CD14-positive monocyte (primary cell): ENCODE data around the gene IGF2BP2. TPM values are rescaled to one million over a fixed set of nuclear protein-coding genes. Genes with fewer than 3 reads are reported as not detected.

Source experiments
- DNase-seq, 3 donors: peaks; one replicate each; pipeline ENCODE4 v3.0.0-alpha.2; 2011 to 2022
- H2AFZ ChIP-seq: 2 replicates; pipeline ENCODE4 v1.6.0; 2012; ENCODE audit warnings: mild to moderate bottlenecking, low read depth, low read length, inconsistent platforms; ENCODE audit not compliant: insufficient read depth, poor library complexity, severe bottlenecking
- H3K27ac ChIP-seq, 2 donors: 1 replicate in 1 of 2; 2 replicates in 1 of 2; pipeline ENCODE4 v1.5.1; 2012 to 2013; ENCODE audit warnings: low read length in 2 of 2, control low read depth in 1 of 2, inconsistent platforms in 1 of 2, low read depth in 1 of 2, mild to moderate bottlenecking in 1 of 2
- H3K27me3 ChIP-seq, 2 donors: one replicate each; pipeline versions ENCODE4 v1.6.0 to v1.6.1; 2011 to 2013; ENCODE audit warnings: low read length in 2 of 2; ENCODE audit not compliant: control insufficient read depth in 2 of 2, insufficient read depth in 2 of 2
- H3K36me3 ChIP-seq, 2 donors: replicated peaks in 1 of 2; 1 replicate in 1 of 2; 2 replicates in 1 of 2; pipeline versions ENCODE4 v1.5.1 to v1.6.1; 2012 to 2013; ENCODE audit warnings: low read length in 2 of 2, control low read depth in 1 of 2, inconsistent platforms in 1 of 2, mild to moderate bottlenecking in 1 of 2; ENCODE audit not compliant: insufficient read depth in 2 of 2, control insufficient read depth in 1 of 2
- H3K4me1 ChIP-seq, 2 donors: 1 replicate in 1 of 2; 2 replicates in 1 of 2; pipeline versions ENCODE4 v1.5.1 to v1.6.1; 2012 to 2013; ENCODE audit warnings: low read length in 2 of 2, control low read depth in 1 of 2, inconsistent platforms in 1 of 2, mild to moderate bottlenecking in 1 of 2, moderate library complexity in 1 of 2; ENCODE audit not compliant: insufficient read depth in 2 of 2, control insufficient read depth in 1 of 2
- H3K4me2 ChIP-seq: replicated peaks from 2 replicates; pipeline ENCODE3; 2012; ENCODE audit warnings: low read length, moderate library complexity, mild to moderate bottlenecking; ENCODE audit not compliant: poor library complexity, severe bottlenecking; ENCODE audit errors: extremely low read depth
- H3K4me3 ChIP-seq, 3 experiments: fragments of 200-600 bp in 1 of 3; sonication (generic) in 1 of 3; replicated peaks in 1 of 3; 1 replicate in 2 of 3; 2 replicates in 1 of 3; pipeline ENCODE4 v1.5.1; 2011 to 2013; ENCODE audit warnings: low read length in 3 of 3, mild to moderate bottlenecking in 3 of 3, control low read depth in 2 of 3, low read depth in 2 of 3, inconsistent platforms in 1 of 3, moderate library complexity in 1 of 3
- H3K79me2 ChIP-seq: 2 replicates; pipeline ENCODE4 v1.6.0; 2012; ENCODE audit warnings: mild to moderate bottlenecking, control low read depth, inconsistent platforms, low read length, moderate library complexity; ENCODE audit not compliant: insufficient read depth
- H3K9ac ChIP-seq: 2 replicates; pipeline ENCODE4 v1.6.0; 2017; ENCODE audit warnings: low read length, mild to moderate bottlenecking; ENCODE audit not compliant: insufficient read depth, poor library complexity, severe bottlenecking
- H3K9me3 ChIP-seq, 2 donors: replicated peaks in 1 of 2; 1 replicate in 1 of 2; 2 replicates in 1 of 2; pipeline versions ENCODE4 v1.5.1 to v1.6.1; 2012 to 2013; ENCODE audit warnings: low read length in 2 of 2, control low read depth in 1 of 2; ENCODE audit not compliant: control insufficient read depth in 1 of 2, insufficient read depth in 1 of 2
- H4K20me1 ChIP-seq: 2 replicates; pipeline ENCODE4 v1.6.0; 2012; ENCODE audit warnings: mild to moderate bottlenecking, low read length, control low read depth, moderate library complexity; ENCODE audit not compliant: insufficient read depth
- H3K27ac Mint-ChIP-seq, 7 donors: one replicate each; pipeline ENCODE4 v1.8.0; 2020; ENCODE audit warnings: mild to moderate bottlenecking in 7 of 7, mixed read lengths in 7 of 7, moderate library complexity in 6 of 7, inconsistent platforms in 2 of 7
- H3K27me3 Mint-ChIP-seq, 3 donors: one replicate each; pipeline ENCODE4 v1.8.0; 2021 to 2022; ENCODE audit warnings: low read depth in 3 of 3, mild to moderate bottlenecking in 3 of 3, mixed read lengths in 3 of 3, moderate library complexity in 3 of 3, inconsistent platforms in 1 of 3
- H3K36me3 Mint-ChIP-seq, 2 donors: one replicate each; pipeline ENCODE4 v1.8.0; 2020; ENCODE audit warnings: mixed read lengths in 2 of 2, inconsistent platforms in 1 of 2, mild to moderate bottlenecking in 1 of 2
- H3K4me1 Mint-ChIP-seq: one replicate; pipeline ENCODE4 v1.8.0; 2020; ENCODE audit warnings: mild to moderate bottlenecking, mixed read lengths
- H3K4me3 Mint-ChIP-seq, 2 donors: one replicate each; pipeline ENCODE4 v1.8.0; 2020; ENCODE audit warnings: mild to moderate bottlenecking in 2 of 2, mixed read lengths in 2 of 2, moderate library complexity in 1 of 2
- H3K9me3 Mint-ChIP-seq, 7 donors: one replicate each; pipeline ENCODE4 v1.8.0; 2020 to 2022; ENCODE audit warnings: mixed read lengths in 7 of 7, mild to moderate bottlenecking in 6 of 7, moderate library complexity in 6 of 7, inconsistent platforms in 2 of 7
- CTCF ChIP-seq: fragments of 200-600 bp; IDR thresholded peaks from one replicate; pipeline ENCODE4 v1.8.0; 2022; ENCODE audit warnings: antibody characterized with exemption, mild to moderate bottlenecking
- WGBS: methylation state at CpG from one replicate; pipeline ENCODE4 v1.1.5; 2013; ENCODE audit warnings: missing lambda C conversion rate; ENCODE audit not compliant: insufficient coverage; 5-methylcytosine and 5-hydroxymethylcytosine counted together
- intact Hi-C, 2 donors: fragments of 100-400 bp; cut with micrococcal nuclease; formaldehyde crosslinking; loops; one replicate each; pipeline versions ENCODE4 v1.15.0 to v1.15.1; 2023
- polyA plus RNA-seq, 3 donors: library from polyadenylated mRNA; depleted of rRNA in 1 of 3; unstranded in 2 of 3; stranded (reverse) in 1 of 3; fragments of 300-500 nt in 2 of 3; fragments of >200 nt in 1 of 3; fragmentation: Illumina TruSeq in 2 of 3; gene quantifications; 1 replicate in 2 of 3; 2 replicates in 1 of 3; pipeline ENCODE4 v1.2.3, GENCODE V29; 2012 to 2021

The IGF2BP2 gene
- polyA plus RNA-seq, 3 donors, result 0.78 to 2.8 (median 1.00) TPM

- Mint-ChIP-seq H3K27me3 (peaks cover 0 to 3% (median 1%) of the 10 kb centered on the region in 3 donors), H3K27ac (no peak overlapping the region), H3K4me3 (no peak overlapping the region), H3K4me1 (no peaks in the 10 kb centered on the region), H3K9me3 (peaks cover 15 to 30% (median 27%) of the 10 kb centered on the region in 7 donors), H3K36me3 (no peaks in the 10 kb centered on the region)
- no peaks in the 10 kb centered on the region for H3K27me3 ChIP-seq
- H4K20me1 ChIP-seq, result no peaks in the 10 kb centered on the region
- no peak overlapping the region for H3K27ac ChIP-seq
- no peak for DNase-seq
- intact Hi-C loops, result no loop called here
- H3K79me2 ChIP-seq, result no peaks in the 10 kb centered on the region
- no peak overlapping the region for H2AFZ ChIP-seq
- H3K36me3 ChIP-seq, result no peaks in the 10 kb centered on the region
- WGBS, result no CpG with 5 or more reads among the region's 4 CpGs
- H3K4me3 ChIP-seq, result no peak overlapping the region
- H3K9me3 ChIP-seq, result peaks cover 9 to 10% of the 10 kb centered on the region in 2 donors
- TF ChIP-seq CTCF, result no peak
- H3K4me1 ChIP-seq, result no peaks in the 10 kb centered on the region
- no peak overlapping the region for H3K9ac ChIP-seq
- no peak overlapping the region for H3K4me2 ChIP-seq
Measured at GRCh38 chr3:185859294-185859972, 34.6 kb upstream of the IGF2BP2 start.

DNA sequence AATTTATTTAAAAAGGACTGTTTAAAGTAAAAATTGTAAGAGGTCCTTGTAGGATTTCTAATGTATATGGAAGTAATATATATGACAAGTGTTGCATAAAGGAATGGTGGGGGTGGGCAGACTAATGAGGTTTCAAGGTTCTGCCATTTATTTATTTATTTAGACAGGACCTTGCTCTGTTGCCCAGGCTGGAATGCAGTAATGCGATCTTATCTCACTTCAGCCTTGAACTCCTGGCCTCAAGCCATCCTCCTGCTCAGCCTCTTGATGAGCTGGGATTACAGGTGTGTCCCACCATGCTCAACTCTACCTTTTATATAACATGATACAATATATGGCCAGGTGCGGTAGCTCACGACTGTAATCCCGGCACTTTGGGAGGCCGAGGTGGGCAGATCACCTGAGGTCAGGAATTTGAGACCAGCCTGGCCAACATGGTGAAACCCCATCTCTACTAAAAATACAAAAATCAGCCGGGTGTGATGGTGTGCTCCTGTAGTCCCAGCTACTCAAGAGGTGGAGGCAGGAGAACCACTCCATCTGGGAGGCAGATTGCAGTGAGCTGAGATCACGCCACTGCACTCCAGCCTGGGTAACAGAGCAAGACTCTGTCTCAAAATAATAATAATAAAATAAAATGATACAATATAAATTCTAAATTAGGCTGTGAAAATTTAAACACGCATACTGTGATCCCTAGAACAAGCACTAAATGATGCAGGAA is 33.8 kb upstream of the IGF2BP2 start:
- no peak for DNase-seq
- Mint-ChIP-seq H3K4me1 (no peaks in the 10 kb centered on the region), H3K4me3 (no peak overlapping the region), H3K27me3 (peaks cover 0 to 3% (median 1%) of the 10 kb centered on the region in 3 donors), H3K36me3 (no peaks in the 10 kb centered on the region), H3K27ac (no peak overlapping the region), H3K9me3 (peaks cover 15 to 30% (median 27%) of the 10 kb centered on the region in 7 donors)
- no peaks in the 10 kb centered on the region for H3K4me1 ChIP-seq
- peaks cover 9 to 10% of the 10 kb centered on the region in 2 donors for H3K9me3 ChIP-seq
- no peak overlapping the region for H3K9ac ChIP-seq
- no peak for TF ChIP-seq CTCF
- no peak overlapping the region for H3K4me3 ChIP-seq
- no peaks in the 10 kb centered on the region for H3K27me3 ChIP-seq
- intact Hi-C loops, result no loop called here
- no peak overlapping the region for H3K4me2 ChIP-seq
- no peaks in the 10 kb centered on the region for H4K20me1 ChIP-seq
- no peaks in the 10 kb centered on the region for H3K79me2 ChIP-seq
- H3K36me3 ChIP-seq, result no peaks in the 10 kb centered on the region
- H2AFZ ChIP-seq, result no peak overlapping the region
- H3K27ac ChIP-seq, result no peak overlapping the region
- WGBS, result no CpG with 5 or more reads among the region's 8 CpGs
